Stimulated activated CD4-positive, alpha-beta T cell treated with anti-CD3 and anti-CD28 coated beads, Interleukin-1b, Interleukin-23, amount 100 ng/mL, for 24 hours (primary cell): ENCODE measurements around the gene PET100.

ENCODE experiments used
- DNase-seq, 4 experiments: peaks; one replicate each; pipeline ENCODE4 v3.0.0-alpha.2; 2020; ENCODE audit warnings: low read depth in 4 of 4, low spot score in 1 of 4

The PET100 gene

GRCh38 chr19:7612282-7613274, 17.0 kb upstream of the PET100 start:
- no peak for DNase-seq

- DNase-seq, result no peak
These were observed 14.5 kb upstream of the PET100 start for GRCh38 chr19:7614859-7615741.

- DNase-seq, result no peak
These were observed 12.4 kb upstream of the PET100 start for GRCh38 chr19:7617172-7617571.

DNA sequence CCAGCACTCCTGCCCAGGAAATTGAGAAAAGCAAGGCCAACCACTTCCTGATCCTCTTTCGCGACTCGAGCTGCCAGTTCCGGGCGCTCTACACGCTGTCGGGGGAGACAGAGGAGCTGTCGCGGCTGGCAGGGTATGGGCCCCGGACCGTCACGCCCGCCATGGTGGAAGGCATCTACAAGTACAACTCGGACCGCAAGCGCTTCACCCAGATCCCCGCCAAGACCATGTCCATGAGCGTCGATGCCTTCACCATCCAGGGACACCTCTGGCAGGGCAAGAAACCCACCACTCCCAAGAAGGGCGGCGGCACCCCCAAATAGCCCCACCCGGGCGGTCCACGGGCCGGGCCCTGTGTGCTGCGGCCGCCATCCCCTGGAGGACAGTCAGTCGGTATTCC, 11.9 kb upstream of the PET100 start:
- DNase-seq, result no peak

GRCh38 chr19:7618348-7618747, 11.2 kb upstream of the PET100 start:
- DNase-seq, result no peak

DNA sequence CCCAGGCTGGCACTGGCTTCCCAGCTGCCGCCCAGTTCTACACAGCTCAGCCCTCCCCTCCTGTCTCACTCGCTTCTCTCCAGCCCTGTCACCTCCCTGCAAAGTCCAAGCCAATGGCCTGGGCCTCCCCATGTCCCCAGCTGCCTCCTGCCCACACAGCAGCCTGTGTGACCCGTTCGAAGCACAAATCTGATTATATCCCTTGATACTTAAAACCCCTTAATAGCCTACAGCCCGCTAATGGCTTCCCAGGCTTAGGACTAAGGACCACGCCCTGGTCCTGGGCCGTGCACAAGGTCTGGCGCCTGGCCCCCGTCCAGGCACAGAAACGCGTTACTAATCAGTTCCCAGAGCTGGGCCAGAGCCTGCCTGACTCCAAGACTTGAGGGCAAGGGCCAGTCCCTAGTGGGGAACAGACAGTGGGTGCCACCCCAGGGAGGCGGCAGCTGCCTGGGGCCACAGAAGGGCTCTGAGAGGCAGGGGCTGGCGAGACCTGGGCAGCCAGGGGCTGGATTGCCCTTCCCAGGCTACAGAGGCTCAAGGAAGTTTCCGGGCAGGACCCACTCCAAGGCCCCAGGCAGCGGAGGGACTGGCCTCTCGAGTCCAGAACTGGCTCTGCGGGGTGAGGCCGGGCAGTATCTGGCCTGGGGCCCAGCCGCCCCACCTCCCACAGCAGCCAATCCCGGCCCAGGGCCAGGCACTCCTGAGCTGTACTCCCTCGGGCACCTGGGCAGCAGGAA, 10.7 kb upstream of the PET100 start:
- no peak for DNase-seq

GRCh38 chr19:7619671-7620441, 9.7 kb upstream of the PET100 start:
- no peak for DNase-seq

DNA sequence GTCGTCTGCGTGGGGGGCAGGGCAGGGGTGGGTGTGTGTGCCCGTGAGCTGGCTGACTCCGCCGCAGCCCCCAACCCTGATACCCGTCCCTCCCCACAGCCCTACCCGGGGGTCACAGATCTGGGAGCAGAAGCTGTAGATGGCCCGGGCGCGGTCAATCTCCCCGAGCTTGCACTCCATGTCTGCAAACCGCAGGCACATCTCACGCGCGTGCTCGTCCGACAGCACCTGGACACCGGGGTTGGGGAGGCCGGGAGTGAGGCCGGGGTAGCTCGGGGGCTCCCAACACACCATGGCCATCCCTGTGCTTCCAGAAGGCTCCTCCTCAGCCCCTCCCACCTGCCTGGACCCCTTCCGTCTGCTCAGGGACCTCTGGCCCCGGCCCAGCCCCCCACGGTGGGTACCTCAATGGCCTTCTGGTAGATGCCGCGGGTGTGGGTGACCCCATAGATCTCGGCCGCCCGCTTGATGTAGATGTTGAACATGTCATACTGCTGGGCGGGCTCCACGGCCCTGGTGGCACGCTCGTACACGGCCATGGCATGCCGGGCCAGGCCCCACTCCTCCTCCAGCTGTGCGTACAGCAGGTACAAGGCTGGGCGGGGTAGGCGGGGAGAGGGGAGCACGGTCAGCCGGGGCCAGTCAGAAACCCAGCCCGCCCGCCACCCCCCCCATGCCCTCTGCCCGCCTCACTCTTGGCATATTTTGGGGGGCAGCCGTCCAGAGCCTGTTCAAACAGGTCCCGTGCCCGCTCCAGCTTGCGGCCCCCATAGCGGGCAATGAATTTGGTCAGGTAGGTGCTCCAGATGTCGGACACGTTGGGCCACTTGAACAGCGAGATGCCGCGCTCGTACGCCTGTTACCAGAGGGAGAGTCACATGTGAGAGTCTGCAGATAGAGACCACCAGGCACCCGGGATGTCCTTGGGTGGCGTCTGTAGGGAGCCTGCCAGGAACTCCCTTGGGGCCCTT, 8.9 kb upstream of the PET100 start:
- no peak for DNase-seq

DNA sequence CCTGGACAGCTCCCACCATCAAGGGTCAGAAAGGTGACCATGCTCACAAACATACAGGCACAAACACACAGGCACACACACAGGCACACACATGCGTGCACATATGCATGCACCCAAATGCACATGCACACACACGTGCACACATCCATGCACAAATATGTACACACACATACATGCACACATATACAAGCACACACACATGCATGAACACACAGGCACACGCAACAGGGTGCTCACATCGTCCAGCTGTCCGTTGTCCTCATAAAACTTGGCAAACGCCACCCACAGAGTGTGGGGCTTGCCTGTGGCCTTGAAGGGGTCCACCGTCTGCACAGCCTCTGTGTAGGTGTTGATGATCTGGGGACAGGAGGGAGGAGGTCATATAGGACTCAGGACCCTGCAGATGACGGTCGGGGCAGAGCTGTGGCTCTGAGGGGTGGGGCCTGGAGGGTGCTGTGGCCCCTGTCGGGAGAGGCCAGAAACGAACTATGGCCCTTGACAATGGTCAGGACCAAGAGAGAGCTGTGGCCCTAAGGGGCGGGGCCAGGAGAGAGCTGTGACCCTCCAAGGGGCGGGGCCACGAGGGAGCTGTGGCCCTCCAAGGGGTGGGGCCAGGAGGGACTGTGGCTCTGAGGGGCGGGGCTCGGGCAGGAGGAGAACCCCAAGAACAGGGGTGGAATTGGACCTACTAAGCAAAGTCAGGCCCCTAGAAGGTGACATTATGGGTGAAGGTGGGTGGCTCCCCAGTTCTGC, 6.5 kb upstream of the PET100 start:
- no peak for DNase-seq

DNA sequence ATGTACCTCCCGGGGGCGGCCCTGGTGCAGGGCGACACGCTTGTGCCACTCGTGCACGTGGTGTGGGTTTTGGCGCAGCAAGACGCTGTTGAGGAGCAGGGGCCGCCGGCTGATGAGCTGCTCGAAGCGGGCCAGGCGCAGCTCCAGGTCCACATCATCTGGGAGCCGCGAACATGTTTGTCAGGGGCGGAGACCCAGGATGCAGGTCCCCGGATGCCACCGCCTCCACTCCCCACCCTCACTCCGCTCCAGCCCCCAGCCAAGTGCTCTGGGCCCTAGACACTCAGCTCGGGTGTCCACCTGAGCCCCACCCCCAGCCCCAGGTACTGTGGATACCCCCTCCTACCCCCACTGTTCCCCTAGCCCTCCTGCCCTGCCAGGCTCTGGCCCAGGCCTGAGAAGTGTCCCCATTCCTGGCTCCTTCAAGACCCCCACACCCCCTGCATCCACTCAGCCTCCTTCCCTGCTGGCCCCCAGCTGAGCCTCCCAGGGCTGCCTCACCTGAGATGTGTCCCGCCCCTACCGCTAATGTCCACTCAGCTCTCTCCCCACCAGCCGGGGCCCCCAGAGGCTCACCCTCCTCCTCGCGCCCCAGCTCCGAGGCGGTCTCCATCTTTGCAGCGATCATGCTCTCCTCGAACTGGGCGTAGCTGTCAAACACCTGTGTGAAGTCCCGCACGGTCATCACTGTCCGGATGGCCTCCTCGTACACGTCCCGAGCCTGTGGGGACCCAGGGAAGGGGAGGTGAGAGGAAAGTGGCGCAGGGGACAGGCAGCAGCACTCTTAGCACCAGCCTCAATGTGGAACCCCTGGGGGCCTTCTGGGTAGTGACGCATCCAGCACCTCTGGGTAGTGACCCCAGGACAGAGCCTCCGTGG, 5.6 kb upstream of the PET100 start:
- no peak for DNase-seq

DNA sequence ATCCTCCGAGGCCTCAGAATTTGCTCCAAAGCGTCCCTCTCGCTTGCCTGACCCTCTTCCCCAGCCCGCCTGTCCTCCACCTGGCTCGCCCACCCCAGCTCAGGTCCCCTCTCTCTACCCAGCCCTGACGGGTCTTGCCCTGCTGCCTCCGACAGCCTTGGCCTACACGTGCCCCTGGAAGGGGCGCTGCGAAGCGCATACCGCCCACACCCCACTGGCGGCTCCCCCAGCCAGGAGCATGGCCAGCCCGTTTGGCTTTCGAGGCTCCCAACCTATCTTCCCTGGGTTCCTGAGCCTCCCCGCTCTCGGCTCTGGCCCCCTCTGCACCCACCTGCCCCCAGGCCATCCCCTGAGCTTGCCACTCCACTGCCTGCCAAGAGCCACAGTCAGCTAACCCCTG, 4.8 kb upstream of the PET100 start:
- DNase-seq, result no peak

DNA sequence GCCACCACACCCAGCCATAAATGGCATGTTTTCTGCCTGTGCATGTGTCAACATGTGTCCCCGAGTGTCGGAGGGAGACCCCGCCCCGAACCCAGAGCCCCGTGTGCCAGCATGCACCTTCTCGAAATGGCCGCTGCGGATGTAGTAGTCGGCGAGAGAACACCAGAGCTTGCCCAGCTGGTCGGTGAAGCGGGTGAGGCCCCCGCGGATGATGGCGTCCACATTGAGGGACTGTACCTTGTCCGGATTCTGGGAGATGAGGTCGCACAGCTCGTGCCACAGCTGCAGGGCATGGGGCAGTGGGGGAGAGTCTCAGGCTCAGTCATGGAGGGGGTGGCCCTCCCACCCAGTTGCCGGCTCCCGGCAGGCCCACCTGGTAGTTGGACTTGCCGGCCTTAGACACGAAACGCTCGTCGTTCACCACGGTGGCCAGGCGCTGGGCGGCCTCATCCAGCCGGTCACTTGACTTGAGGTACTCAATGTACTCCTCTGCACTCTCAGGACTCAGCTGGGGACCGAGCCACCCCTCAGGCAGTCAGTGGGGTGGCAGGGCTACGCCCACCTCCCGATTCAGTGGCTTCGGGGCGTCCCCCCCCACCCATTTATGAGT, 3.7 kb upstream of the PET100 start:
- no peak for DNase-seq

GRCh38 chr19:7627166-7627565, 2.4 kb upstream of the PET100 start:
- DNase-seq, result no peak

- DNase-seq, result no peak
These were observed 843 bp upstream of the PET100 start for GRCh38 chr19:7628589-7629311.

DNA sequence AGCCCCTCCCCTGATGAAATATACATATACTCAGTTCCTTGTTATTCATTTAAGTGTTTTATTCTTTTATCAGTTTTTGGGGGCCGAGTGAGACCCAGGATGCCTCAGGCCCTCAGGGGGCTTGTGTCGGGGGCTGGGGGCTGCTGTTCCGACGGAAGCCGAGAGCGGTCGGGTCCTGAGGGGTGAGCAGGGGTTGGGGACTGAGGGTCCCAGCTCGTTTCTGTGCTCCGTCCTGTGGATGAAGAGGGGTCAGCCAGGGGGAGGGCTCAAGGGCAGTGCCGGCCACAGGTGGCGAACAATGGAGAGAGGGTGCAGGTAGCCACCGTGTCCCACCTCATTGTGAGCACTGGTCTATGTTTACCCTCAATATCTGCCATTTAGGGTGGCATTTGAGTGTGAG, 2.0 kb downstream of the PET100 start:
- no peak for DNase-seq

- no peak for DNase-seq
These were observed 3.0 kb downstream of the PET100 start for GRCh38 chr19:7632340-7633203.
